GM12892 (cell line): ENCODE data around the gene TESK2.
A peak's percentile ranks its signal among the peaks of the same experiment; 100 is the strongest.
"Not testable (repeated sequence)": the region's sequence is repeated elsewhere in the genome, so short reads cannot be mapped to it uniquely, and the experiment has no call there.

Experiments used
- DNase-seq: peaks from one replicate; pipeline ENCODE4 v3.0.0; 2011; ENCODE audit not compliant: insufficient read length
- FAIRE-seq: peaks from 2 replicates; lab custom pipeline; 2011; peaks lifted over from hg19 to GRCh38; lab: Jason Lieb, UNC
- POLR2A ChIP-seq: IDR thresholded peaks from 2 replicates; pipeline ENCODE4 v1.6.1; 2011; ENCODE audit warnings: low read depth, low read length, control low read depth
- POLR2AphosphoS5 ChIP-seq: IDR thresholded peaks from 2 replicates; pipeline ENCODE4 v1.6.1; 2011; ENCODE audit warnings: low read depth, low read length, control low read depth
- TAF1 ChIP-seq: IDR thresholded peaks from 2 replicates; pipeline ENCODE4 v1.6.1; 2011; ENCODE audit warnings: low read depth, mild to moderate bottlenecking, control low read depth, low read length, borderline replicate concordance

Gene TESK2

GRCh38 chr1:45479039-45479748 lies 11.8 kb downstream of the TESK2 start:
- FAIRE-seq = no peak
- no peak for TF ChIP-seq TAF1
- no peak for TF ChIP-seq POLR2AphosphoS5
- no peak for TF ChIP-seq POLR2A
- no peak for DNase-seq

DNA sequence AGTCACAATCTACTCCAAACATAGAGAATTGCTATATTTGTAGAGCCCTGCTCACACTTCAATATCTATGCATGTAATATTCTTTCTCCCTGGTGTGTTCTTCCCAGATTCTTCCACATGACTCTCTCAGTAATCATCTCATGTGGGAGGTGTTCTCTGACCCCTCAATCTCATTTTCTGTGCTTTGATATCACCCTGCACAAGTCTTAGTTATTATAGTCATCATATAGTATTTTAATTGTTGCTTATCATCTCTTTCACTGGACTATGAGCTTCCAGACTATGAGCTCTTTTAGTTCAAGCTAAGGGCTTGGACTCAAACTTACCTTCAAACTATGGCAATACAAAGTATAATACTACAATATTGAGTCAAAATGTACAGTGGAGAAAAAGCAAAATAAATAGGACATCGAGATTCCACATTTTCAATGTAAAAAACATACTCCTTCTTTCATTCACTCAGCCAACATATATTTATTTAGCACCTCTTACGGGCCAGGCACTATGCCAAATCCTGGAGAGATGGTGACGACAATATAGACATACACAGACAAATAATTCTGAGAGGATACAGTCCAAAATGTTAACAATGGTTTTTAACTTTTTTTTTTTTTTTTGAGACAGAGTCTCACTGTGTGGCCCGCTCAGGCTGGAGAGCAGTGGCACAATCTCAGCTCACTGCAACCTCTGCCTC lies 12.7 kb downstream of the TESK2 start:
- no peak for TF ChIP-seq POLR2A
- no peak for TF ChIP-seq POLR2AphosphoS5
- no peak for TF ChIP-seq TAF1
- no peak for FAIRE-seq
- DNase-seq = no peak

DNA sequence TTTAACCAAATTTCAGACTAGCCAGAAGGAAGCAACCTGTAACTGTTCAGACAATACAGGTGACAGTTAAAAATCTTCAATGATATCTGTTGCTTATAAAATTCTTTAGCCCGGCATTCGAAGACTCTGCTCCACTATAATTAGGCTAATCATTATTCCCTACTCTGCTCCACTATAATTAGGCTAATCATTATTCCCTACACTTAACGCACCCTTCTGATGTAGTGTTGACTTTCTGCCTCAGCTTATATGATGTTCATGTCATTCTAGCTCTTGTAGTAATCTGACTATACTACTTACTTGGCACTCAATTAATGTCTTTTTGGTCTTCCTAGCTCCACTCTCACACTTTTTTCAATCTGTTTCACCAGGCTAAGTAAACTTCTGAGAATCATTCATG lies 13.3 kb downstream of the TESK2 start:
- no peak for DNase-seq
- TF ChIP-seq POLR2AphosphoS5 (no peak), TAF1 (no peak), POLR2A (no peak)
- no peak for FAIRE-seq

- not testable (repeated sequence) for FAIRE-seq, DNase-seq
Measured at GRCh38 chr1:45474194-45474593, 16.8 kb downstream of the TESK2 start.

GRCh38 chr1:45473302-45473701 lies 17.7 kb downstream of the TESK2 start:
- TF ChIP-seq POLR2AphosphoS5 (no peak), POLR2A (no peak), TAF1 (no peak)
- DNase-seq = no peak
- peak; percentile 77 for FAIRE-seq

DNA sequence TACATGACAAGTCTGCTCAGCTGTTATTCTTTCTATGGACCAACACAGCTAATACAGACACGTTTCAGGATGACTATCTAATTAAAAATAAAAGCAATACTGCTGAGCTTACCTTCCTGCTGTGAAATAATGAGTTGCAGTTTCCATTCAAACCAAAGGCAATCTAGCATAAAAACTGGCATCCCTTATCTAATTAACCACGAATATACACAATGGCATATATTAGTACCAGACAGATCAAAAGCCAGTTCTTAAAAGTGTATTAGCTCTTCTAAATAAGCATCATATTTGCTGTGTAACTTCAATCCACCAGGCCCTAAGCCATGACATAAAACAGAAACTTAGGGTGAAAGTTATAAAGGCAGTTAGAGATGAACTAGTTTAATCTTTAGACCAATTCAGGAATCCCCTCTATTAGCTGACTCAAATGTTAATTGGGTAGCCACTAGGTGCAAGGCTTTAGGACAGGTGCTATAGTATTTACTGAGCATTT lies 20.6 kb downstream of the TESK2 start:
- peak; percentile 82 for FAIRE-seq
- no peak for TF ChIP-seq TAF1
- TF ChIP-seq POLR2A = no peak
- no peak for TF ChIP-seq POLR2AphosphoS5
- DNase-seq = no peak

DNA sequence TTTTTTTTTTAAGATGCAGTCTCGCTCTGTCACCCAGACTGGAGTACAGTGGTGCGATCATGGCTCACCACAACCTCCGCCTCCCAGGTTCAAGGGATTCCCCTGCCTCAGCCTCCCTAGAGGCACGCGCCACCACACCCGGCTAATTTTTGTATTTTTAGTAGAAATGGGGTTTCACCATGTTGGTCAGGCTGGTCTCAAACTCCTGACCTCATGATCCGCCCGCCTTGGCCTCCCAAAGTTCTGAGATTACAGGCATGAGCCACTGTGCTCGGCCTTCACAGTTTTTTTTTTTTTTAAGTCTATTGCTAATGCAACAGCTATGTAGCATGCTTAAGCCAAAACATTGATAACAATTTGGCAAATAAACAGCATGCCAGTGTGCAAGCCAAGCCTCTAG lies 23.6 kb downstream of the TESK2 start:
- FAIRE-seq = peak; percentile 87

DNA sequence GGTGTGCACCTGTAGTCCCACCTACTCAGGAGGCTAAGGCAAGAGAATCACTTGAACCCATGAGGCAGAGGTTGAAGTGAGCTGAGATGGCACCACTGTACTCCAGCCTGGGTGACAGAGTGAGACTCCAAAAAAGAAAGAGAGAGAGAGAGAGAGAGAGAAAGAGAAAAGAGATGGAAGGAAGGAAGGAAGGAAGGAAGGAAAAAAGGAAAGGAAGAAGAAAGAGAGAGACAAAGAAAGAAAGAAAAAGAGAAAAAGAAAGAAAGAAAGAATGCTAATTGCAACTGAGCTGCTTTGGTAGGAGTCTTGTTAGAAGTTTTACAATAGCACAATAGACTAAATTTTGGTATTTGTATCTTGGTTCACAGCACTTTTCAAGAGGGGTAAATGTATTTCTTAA lies 25.7 kb downstream of the TESK2 start:
- no peak for TF ChIP-seq POLR2AphosphoS5
- no peak for TF ChIP-seq TAF1
- TF ChIP-seq POLR2A = no peak
- FAIRE-seq (no peak), DNase-seq (no peak)

More for the DNA sequence above, 23.6 kb downstream of the TESK2 start:
- not testable (repeated sequence) for DNase-seq

DNA sequence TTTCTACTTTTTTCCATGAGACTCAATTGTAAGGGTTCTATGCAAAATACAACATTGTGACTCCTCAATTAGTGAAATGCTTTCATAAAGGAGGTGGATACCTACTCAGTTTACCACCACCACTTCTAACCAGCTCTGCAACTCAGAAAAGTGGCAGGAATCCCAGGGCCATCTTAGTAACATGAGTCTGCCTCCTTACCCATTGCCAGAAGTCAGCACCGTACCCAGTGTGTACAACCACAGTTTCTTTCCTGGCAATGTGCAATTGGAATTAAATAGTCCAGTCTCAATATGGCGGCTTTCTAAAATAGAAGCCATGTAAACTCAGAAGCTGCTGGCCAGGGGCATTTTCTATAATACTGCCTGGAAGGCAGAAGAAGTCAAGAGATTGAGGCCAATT lies 32.1 kb downstream of the TESK2 start:
- FAIRE-seq (no peak), DNase-seq (no peak)
- TF ChIP-seq POLR2A (no peak), TAF1 (no peak), POLR2AphosphoS5 (no peak)

- TF ChIP-seq TAF1 (no peak), POLR2A (no peak), POLR2AphosphoS5 (no peak)
- FAIRE-seq = no peak
- DNase-seq = no peak
Measured at GRCh38 chr1:45456531-45456930, 34.4 kb downstream of the TESK2 start.

DNA sequence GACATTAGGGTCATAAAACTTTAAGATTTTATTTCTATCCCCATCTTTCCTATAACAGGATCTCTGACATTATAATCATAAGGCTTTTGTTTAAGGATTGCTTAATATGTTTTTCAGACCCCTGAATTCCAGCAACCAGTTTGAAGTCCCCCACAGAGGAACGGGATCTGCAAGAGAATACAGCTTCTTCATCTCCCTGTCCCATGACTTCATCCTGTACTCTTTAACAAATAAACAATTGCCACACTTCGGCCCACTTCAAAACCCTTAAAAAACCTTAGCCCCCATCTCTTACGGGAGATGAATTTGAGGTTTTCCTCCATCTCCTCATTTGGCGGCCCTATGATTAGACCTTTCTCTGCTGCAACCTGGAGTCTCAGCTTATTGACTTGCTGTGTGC lies 35.8 kb downstream of the TESK2 start:
- no peak for TF ChIP-seq TAF1
- no peak for TF ChIP-seq POLR2AphosphoS5
- TF ChIP-seq POLR2A = no peak
- FAIRE-seq = no peak
- no peak for DNase-seq

- no peak for DNase-seq
- TF ChIP-seq POLR2A = no peak
- TF ChIP-seq TAF1 = no peak
- TF ChIP-seq POLR2AphosphoS5 = no peak
- no peak for FAIRE-seq
Measured at GRCh38 chr1:45454464-45454863, 36.5 kb downstream of the TESK2 start.
